H9 (cell line): ENCODE data around the gene EDIL3. TPM values are rescaled to one million over a fixed set of nuclear protein-coding genes. Genes with fewer than 3 reads are reported as not detected.

ENCODE experiments used
- DNase-seq: peaks from one replicate; pipeline ENCODE4 v3.0.0-alpha.2; 2017
- H2AFZ ChIP-seq: one replicate; pipeline ENCODE4 v1.6.1; 2013; ENCODE audit warnings: mild to moderate bottlenecking, low read length, control low read depth, moderate library complexity
- H2AK5ac ChIP-seq: 2 replicates; pipeline ENCODE4 v1.6.1; 2013; ENCODE audit warnings: low read length, control low read depth, mixed read lengths; ENCODE audit not compliant: insufficient read length
- H2BK120ac ChIP-seq: one replicate; pipeline ENCODE4 v1.6.1; 2013; ENCODE audit warnings: low read depth, mild to moderate bottlenecking, low read length, control low read depth, inconsistent platforms; ENCODE audit not compliant: poor library complexity, severe bottlenecking
- H2BK12ac ChIP-seq: 2 replicates; pipeline ENCODE4 v1.6.1; 2013; ENCODE audit warnings: low read length, control low read depth, mixed read lengths, low read depth; ENCODE audit not compliant: insufficient read length
- H2BK15ac ChIP-seq: 2 replicates; pipeline ENCODE4 v1.6.1; 2013; ENCODE audit warnings: low read depth, low read length, control low read depth
- H2BK20ac ChIP-seq: one replicate; pipeline ENCODE4 v1.6.1; 2013; ENCODE audit warnings: low read depth, mild to moderate bottlenecking, low read length, control low read depth, inconsistent platforms; ENCODE audit not compliant: poor library complexity, severe bottlenecking
- H2BK5ac ChIP-seq: 2 replicates; pipeline ENCODE4 v1.6.1; 2013; ENCODE audit warnings: low read length, control low read depth, mixed read lengths; ENCODE audit not compliant: insufficient read length
- H3K14ac ChIP-seq: 2 replicates; pipeline ENCODE4 v1.6.1; 2013; ENCODE audit warnings: low read length, control low read depth; ENCODE audit not compliant: insufficient read depth
- H3K18ac ChIP-seq: 2 replicates; pipeline ENCODE4 v1.6.1; 2013; ENCODE audit warnings: low read depth, mild to moderate bottlenecking, mixed read lengths, low read length, control low read depth; ENCODE audit not compliant: insufficient read length
- H3K23ac ChIP-seq: 2 replicates; pipeline ENCODE4 v1.6.1; 2013; ENCODE audit warnings: low read length, control low read depth, mixed read lengths, low read depth; ENCODE audit not compliant: insufficient read length
- H3K23me2 ChIP-seq: 2 replicates; pipeline ENCODE4 v1.6.1; 2013; ENCODE audit warnings: low read depth, mild to moderate bottlenecking, mixed read lengths, low read length, control low read depth; ENCODE audit not compliant: insufficient read length, poor library complexity, severe bottlenecking
- H3K27ac ChIP-seq: 2 replicates; pipeline ENCODE4 v1.5.1; 2013; ENCODE audit warnings: low read length, control low read depth, mixed read lengths, low read depth; ENCODE audit not compliant: insufficient read length
- H3K27me3 ChIP-seq: 2 replicates; pipeline ENCODE4 v1.6.1; 2013; ENCODE audit warnings: low read length, control low read depth, inconsistent platforms; ENCODE audit not compliant: insufficient read depth
- H3K4ac ChIP-seq: 2 replicates; pipeline ENCODE4 v1.6.1; 2013; ENCODE audit warnings: low read depth, mild to moderate bottlenecking, control low read depth, inconsistent platforms, low read length, moderate library complexity
- H3K4me1 ChIP-seq: 2 replicates; pipeline ENCODE4 v1.6.1; 2013; ENCODE audit warnings: low read length, control low read depth, inconsistent platforms; ENCODE audit not compliant: insufficient read depth
- H3K4me2 ChIP-seq: 2 replicates; pipeline ENCODE4 v1.6.1; 2013; ENCODE audit warnings: low read length, control low read depth, mixed read lengths; ENCODE audit not compliant: insufficient read length, insufficient read depth
- H3K56ac ChIP-seq: 2 replicates; pipeline ENCODE4 v1.6.1; 2013; ENCODE audit warnings: low read depth, mild to moderate bottlenecking, mixed read lengths, low read length, control low read depth; ENCODE audit not compliant: insufficient read length
- H3K79me1 ChIP-seq: 2 replicates; pipeline ENCODE4 v1.6.1; 2013; ENCODE audit warnings: low read depth, mild to moderate bottlenecking, moderate library complexity, low read length, control low read depth, inconsistent platforms; ENCODE audit not compliant: insufficient read depth, poor library complexity, severe bottlenecking
- H3K79me2 ChIP-seq: 2 replicates; pipeline ENCODE4 v1.6.1; 2013; ENCODE audit warnings: low read length, control low read depth, inconsistent platforms; ENCODE audit not compliant: insufficient read depth
- H3K9ac ChIP-seq: 2 replicates; pipeline ENCODE4 v1.6.1; 2013; ENCODE audit warnings: low read length, control low read depth, mixed read lengths; ENCODE audit not compliant: insufficient read length; ENCODE audit errors: extremely low read depth
- H3K9me3 ChIP-seq: one replicate; pipeline ENCODE4 v1.6.1; 2013; ENCODE audit warnings: low read depth, low read length, inconsistent platforms; ENCODE audit not compliant: control insufficient read depth
- H3T11ph ChIP-seq: one replicate; pipeline ENCODE4 v1.6.1; 2013; ENCODE audit warnings: mild to moderate bottlenecking, low read length, control low read depth, inconsistent platforms
- H4K20me1 ChIP-seq: one replicate; pipeline ENCODE4 v1.6.1; 2013; ENCODE audit not compliant: control insufficient read depth, insufficient read length, insufficient read depth
- H4K5ac ChIP-seq: 2 replicates; pipeline ENCODE4 v1.6.1; 2013; ENCODE audit warnings: low read depth, mild to moderate bottlenecking, mixed read lengths, low read length, control low read depth; ENCODE audit not compliant: insufficient read length
- H4K8ac ChIP-seq: replicated peaks from 2 replicates; pipeline ENCODE4 v1.6.1; 2013; ENCODE audit warnings: low read length, control low read depth, mixed read lengths, low read depth; ENCODE audit not compliant: insufficient read length
- H4K91ac ChIP-seq: 2 replicates; pipeline ENCODE4 v1.6.1; 2013; ENCODE audit warnings: low read depth, mild to moderate bottlenecking, moderate library complexity, mixed read lengths, low read length, control low read depth; ENCODE audit not compliant: insufficient read length
- H3K27ac Mint-ChIP-seq, 3 experiments: 2 replicates in 2 of 3; 3 replicates in 1 of 3; pipeline ENCODE4 v1.8.0; 2020 to 2021; ENCODE audit warnings: mixed read lengths in 3 of 3, mild to moderate bottlenecking in 1 of 3, moderate library complexity in 1 of 3
- H3K27me3 Mint-ChIP-seq: 2 replicates; pipeline ENCODE4 v1.8.0; 2021; ENCODE audit warnings: low read depth, mild to moderate bottlenecking, moderate library complexity, mixed read lengths
- H3K36me3 Mint-ChIP-seq, 3 experiments: 2 replicates in 2 of 3; 3 replicates in 1 of 3; pipeline ENCODE4 v1.8.0; 2020 to 2021; ENCODE audit warnings: low read depth in 3 of 3, mixed read lengths in 3 of 3; ENCODE audit not compliant: insufficient read depth in 1 of 3
- H3K4me1 Mint-ChIP-seq, 2 experiments: 2 replicates each; pipeline ENCODE4 v1.8.0; 2020; ENCODE audit warnings: mixed read lengths in 2 of 2
- H3K4me3 Mint-ChIP-seq, 2 experiments: 2 replicates in 1 of 2; 3 replicates in 1 of 2; pipeline ENCODE4 v1.8.0; 2020 to 2021; ENCODE audit warnings: mild to moderate bottlenecking in 2 of 2, mixed read lengths in 2 of 2, moderate library complexity in 1 of 2
- H3K9me3 Mint-ChIP-seq, 2 experiments: 2 replicates in 1 of 2; 3 replicates in 1 of 2; pipeline ENCODE4 v1.8.0; 2020; ENCODE audit warnings: mild to moderate bottlenecking in 2 of 2, mixed read lengths in 2 of 2, moderate library complexity in 1 of 2
- CTCF ChIP-seq: fragments of 200-600 bp; sonication (generic); conservative IDR thresholded peaks from 3 replicates; pipeline ENCODE4 v1.8.0; 2021; ENCODE audit warnings: antibody characterized with exemption, mild to moderate bottlenecking
- whole genome bisulfite sequencing: extraction: QIAGEN DNeasy Blood & Tissue Kit; methylation state at CpG from one replicate; pipeline ENCODE4 v1.1.7; 2013; ENCODE audit warnings: missing lambda C conversion rate, low lambda C conversion rate, mixed read lengths; ENCODE audit not compliant: insufficient read length; ENCODE audit errors: extremely low coverage; 5-methylcytosine and 5-hydroxymethylcytosine counted together
- total RNA-seq: library from RNA; stranded (reverse); gene quantifications from 2 replicates; pipeline ENCODE4 v1.2.1, GENCODE V29; 2021

The EDIL3 gene
- total RNA-seq, 1 experiment from 2014 or later: 61.9 TPM

- H3K4me2 ChIP-seq: no peak overlapping the region
- H3K9me3 ChIP-seq: no peaks in the 10 kb centered on the region
- Mint-ChIP-seq H3K4me3 (no peak overlapping the region), H3K9me3 (peaks cover 3 to 6% of the 10 kb centered on the region in 2 experiments; a peak in 4 of 5 replicates), H3K4me1 (peaks cover 0 to 5% of the 10 kb centered on the region in 2 experiments; a peak in 1 of 4 replicates), H3K36me3 (peaks cover 10 to 19% (median 17%) of the 10 kb centered on the region in 3 experiments; a peak in 6 of 7 replicates), H3K27me3 (no peaks in the 10 kb centered on the region), H3K27ac (0 out of 7 replicates have a peak overlapping the region, but pooled peaks of 1 of the 3 experiments have one; percentile 18)
- no peak overlapping the region for H2BK120ac ChIP-seq
- no peaks in the 10 kb centered on the region for H3K23me2 ChIP-seq
- H2BK5ac ChIP-seq: no peak overlapping the region
- H3K18ac ChIP-seq: no peak overlapping the region
- no peak overlapping the region for H4K5ac ChIP-seq
- H3K79me2 ChIP-seq: peaks cover 2% of the 10 kb centered on the region; the same call in 1 of the 2 replicates
- no peak overlapping the region for H3K9ac ChIP-seq
- H3T11ph ChIP-seq: no peak overlapping the region
- no peak overlapping the region for H3K27ac ChIP-seq
- H2AK5ac ChIP-seq: no peak overlapping the region
- no peak overlapping the region for H3K14ac ChIP-seq
- no peak overlapping the region for H3K4ac ChIP-seq
- no peaks in the 10 kb centered on the region for H4K20me1 ChIP-seq
- 0 out of 2 replicates have a peak, but pooled peaks cover under 1% of the 10 kb centered on the region for H3K4me1 ChIP-seq
- TF ChIP-seq CTCF: no peak
- no peak for DNase-seq
- no peak overlapping the region for H2BK20ac ChIP-seq
- H3K27me3 ChIP-seq: no peaks in the 10 kb centered on the region
- H4K91ac ChIP-seq: no peak overlapping the region
- no peak overlapping the region for H2AFZ ChIP-seq
- no CpG with 5 or more reads among the region's 4 CpGs for WGBS
- no peak overlapping the region for H3K23ac ChIP-seq
- H4K8ac ChIP-seq: no peak overlapping the region
- H2BK15ac ChIP-seq: no peak overlapping the region
- H3K79me1 ChIP-seq: no peaks in the 10 kb centered on the region
- no peak overlapping the region for H3K56ac ChIP-seq
- H2BK12ac ChIP-seq: no peak overlapping the region
Observed at GRCh38 chr5:84354101-84354500, 30.6 kb downstream of the EDIL3 start.
